ENCODE results near the gene LRRC4. TPM values are rescaled to one million over a fixed set of nuclear protein-coding genes. Genes with fewer than 3 reads are reported as not detected.

LRRC4 gene
- total and polyA plus RNA-seq, 2 donors from 2014 or later: 1.6 to 3.2 TPM

GRCh38 chr7:128022631-128023532, 8.4 kb downstream of the LRRC4 start:
- Histone ChIP-seq H3K4me3 (ENCODE audit: low read length in 3 of 3) (no peak overlapping the region), H3K9me3 (ENCODE audit: control insufficient read depth in 2 of 3, insufficient read depth in 1 of 3, low read length in 3 of 3) (no peaks in the 10 kb centered on the region), H3K36me3 (ENCODE audit: control insufficient read depth in 2 of 3, insufficient read depth in 3 of 3, low read length in 3 of 3) (peaks cover 0 to 3% (median 0%) of the 10 kb centered on the region in 3 donors), H3K9ac (ENCODE audit: low read length in 3 of 3) (no peak overlapping the region), H3K27ac (ENCODE audit: low read depth in 2 of 2, low read length in 2 of 2) (no peak overlapping the region), H3K4me1 (ENCODE audit: control insufficient read depth in 2 of 3, insufficient read depth in 2 of 3, low read depth in 1 of 3, low read length in 3 of 3) (peaks cover 0 to 11% (median 8%) of the 10 kb centered on the region in 3 donors), H3K27me3 (ENCODE audit: control insufficient read depth, insufficient read depth, low read length) (no peaks in the 10 kb centered on the region)
- peak in 3 of 5 donors; percentile 34 to 63 (median 40) for DNase-seq
- TF ChIP-seq CTCF (IDR thresholded peaks at IDR 0.05; ENCODE audit: borderline replicate concordance, extremely low read depth, insufficient read depth): no peak
- no peak for FAIRE-seq
- intact Hi-C loops (cut with DNase I): no loop called here

- Histone ChIP-seq H3K9me3 (ENCODE audit: control insufficient read depth in 2 of 3, insufficient read depth in 1 of 3, low read length in 3 of 3) (no peaks in the 10 kb centered on the region), H3K27me3 (ENCODE audit: control insufficient read depth, insufficient read depth, low read length) (no peaks in the 10 kb centered on the region), H3K4me3 (ENCODE audit: low read length in 3 of 3) (no peak overlapping the region), H3K4me1 (ENCODE audit: control insufficient read depth in 2 of 3, insufficient read depth in 2 of 3, low read depth in 1 of 3, low read length in 3 of 3) (peaks cover 0 to 16% (median 10%) of the 10 kb centered on the region in 3 donors), H3K9ac (ENCODE audit: low read length in 3 of 3) (no peak overlapping the region), H3K27ac (ENCODE audit: low read depth in 2 of 2, low read length in 2 of 2) (no peak overlapping the region), H3K36me3 (ENCODE audit: control insufficient read depth in 2 of 3, insufficient read depth in 3 of 3, low read length in 3 of 3) (peaks cover 0 to 3% (median 0%) of the 10 kb centered on the region in 3 donors)
- DNase-seq (no peak), FAIRE-seq (no peak)
- TF ChIP-seq CTCF (IDR thresholded peaks at IDR 0.05; ENCODE audit: borderline replicate concordance, extremely low read depth, insufficient read depth): no peak
- intact Hi-C loops (cut with DNase I): no loop called here
Observed at GRCh38 chr7:128021366-128021765, 9.9 kb downstream of the LRRC4 start.

GRCh38 chr7:128020159-128020558, 11.1 kb downstream of the LRRC4 start:
- no peak for TF ChIP-seq CTCF (IDR thresholded peaks at IDR 0.05; ENCODE audit: borderline replicate concordance, extremely low read depth, insufficient read depth)
- peaks cover 0 to 14% (median 7%) of the 10 kb centered on the region in 3 donors for H3K4me1 ChIP-seq (ENCODE audit: control insufficient read depth in 2 of 3, insufficient read depth in 2 of 3, low read depth in 1 of 3, low read length in 3 of 3)
- H3K4me3 ChIP-seq (ENCODE audit: low read length in 3 of 3): no peak overlapping the region
- FAIRE-seq (no peak), DNase-seq (no peak)
- no peak overlapping the region for H3K27ac ChIP-seq (ENCODE audit: low read depth in 2 of 2, low read length in 2 of 2)
- no peak overlapping the region for H3K9ac ChIP-seq (ENCODE audit: low read length in 3 of 3)
- H3K9me3 ChIP-seq (ENCODE audit: control insufficient read depth in 2 of 3, insufficient read depth in 1 of 3, low read length in 3 of 3): no peaks in the 10 kb centered on the region
- intact Hi-C loops (cut with DNase I): no loop called here
- no peaks in the 10 kb centered on the region for H3K27me3 ChIP-seq (ENCODE audit: control insufficient read depth, insufficient read depth, low read length)
- H3K36me3 ChIP-seq (ENCODE audit: control insufficient read depth in 2 of 3, insufficient read depth in 3 of 3, low read length in 3 of 3): peaks cover 0 to 3% (median 0%) of the 10 kb centered on the region in 3 donors

All from kidney (tissue), 14 donors.